ENCODE data around the gene RPS13.
"Not testable (repeated sequence)": the region's sequence is repeated elsewhere in the genome, so short reads cannot be mapped to it uniquely, and the experiment has no call there.

The RPS13 gene

GRCh38 chr11:17046690-17047089 is 30.8 kb downstream of the RPS13 start:
- Histone ChIP-seq H3K36me3 (ENCODE audit: control insufficient read depth in 2 of 2, insufficient read depth in 1 of 2, low read length in 2 of 2) (no peaks in the 10 kb centered on the region), H3K9me3 (ENCODE audit: control insufficient read depth, insufficient read depth, low read depth, low read length) (no peaks in the 10 kb centered on the region), H3K4me1 (ENCODE audit: control insufficient read depth, insufficient read depth, low read length) (no peaks in the 10 kb centered on the region), H3K4me3 (ENCODE audit: low read depth, low read length) (no peak overlapping the region), H3K27ac (ENCODE audit: extremely low read depth, low read depth, low read length) (no peak overlapping the region)
- ChIA-PET POLR2A (no interaction called here), CTCF (interaction anchor here (1.4 kb wide), 1 partner anchor 15 kb away, joined by 4 read pairs; no protein-coding TSS in a partner anchor)
- TF ChIP-seq ZNF529 (tag by site-specific recombination; IDR thresholded peaks at IDR 0.05; ENCODE audit: insufficient replicate concordance) (no peak), ZXDB (tag by site-specific recombination; IDR thresholded peaks at IDR 0.05) (no peak), PRDM6 (tag by site-specific recombination; IDR thresholded peaks at IDR 0.05) (no peak)

- CTCF ChIA-PET, result interaction anchor here (0.6 to 0.8 kb wide), 2 partner anchors 18 to 491 kb away, joined by 3 to 4 read pairs; no protein-coding TSS in a partner anchor
- Histone ChIP-seq H3K4me3 (ENCODE audit: low read depth, low read length) (no peak overlapping the region), H3K9me3 (ENCODE audit: control insufficient read depth, insufficient read depth, low read depth, low read length) (no peaks in the 10 kb centered on the region), H3K4me1 (ENCODE audit: control insufficient read depth, insufficient read depth, low read length) (no peaks in the 10 kb centered on the region), H3K36me3 (ENCODE audit: control insufficient read depth in 2 of 2, insufficient read depth in 1 of 2, low read length in 2 of 2) (no peaks in the 10 kb centered on the region), H3K27ac (ENCODE audit: extremely low read depth, low read depth, low read length) (no peak overlapping the region)
- POLR2A ChIA-PET, result no interaction called here
- TF ChIP-seq ZNF76 (tag by site-specific recombination; IDR thresholded peaks at IDR 0.05; ENCODE audit: borderline replicate concordance, low read depth), result no peak
- TF ChIP-seq ZNF366 (tag by site-specific recombination; conservative IDR thresholded peaks at IDR 0.05), result no peak
- TF ChIP-seq ZNF2 (tag by site-specific recombination; IDR thresholded peaks at IDR 0.05), result no peak
- TF ChIP-seq ZNF148 (tag by site-specific recombination; IDR thresholded peaks at IDR 0.05; ENCODE audit: borderline replicate concordance), result no peak
- no peak for TF ChIP-seq ZNF792 (tag by site-specific recombination; IDR thresholded peaks at IDR 0.05)
- TF ChIP-seq ZNF335 (tag by site-specific recombination; conservative IDR thresholded peaks at IDR 0.05), result no peak
- no peak for TF ChIP-seq PBX3 (CRISPR knock-in tag; IDR thresholded peaks at IDR 0.05)
- TF ChIP-seq KLF7 (tag by site-specific recombination; IDR thresholded peaks at IDR 0.05; ENCODE audit: borderline replicate concordance), result no peak
- TF ChIP-seq ZNF394 (tag by site-specific recombination; IDR thresholded peaks at IDR 0.05; ENCODE audit: borderline replicate concordance), result no peak
- TF ChIP-seq PRDM4 (tag by site-specific recombination; IDR thresholded peaks at IDR 0.05), result no peak
- no peak for TF ChIP-seq ZNF133 (tag by site-specific recombination; IDR thresholded peaks at IDR 0.05)
- no peak for TF ChIP-seq HOXA7 (CRISPR knock-in tag; IDR thresholded peaks at IDR 0.05; ENCODE audit: borderline replicate concordance)
- TF ChIP-seq ZBTB44 (tag by site-specific recombination; IDR thresholded peaks at IDR 0.05), result no peak
- TF ChIP-seq TRIM28 (IDR thresholded peaks at IDR 0.05; ENCODE audit: borderline replicate concordance, low read length), result no peak
- no peak for TF ChIP-seq ZNF791 (tag by site-specific recombination; IDR thresholded peaks at IDR 0.05)
Observed at GRCh38 chr11:17036666-17037658, 40.5 kb downstream of the RPS13 start.

- H3K4me3 ChIP-seq (ENCODE audit: low read depth, low read length); POLR2A ChIA-PET; H3K9me3 ChIP-seq (ENCODE audit: control insufficient read depth, insufficient read depth, low read depth, low read length); H3K27ac ChIP-seq (ENCODE audit: extremely low read depth, low read depth, low read length); H3K4me1 ChIP-seq (ENCODE audit: control insufficient read depth, insufficient read depth, low read length); CTCF ChIA-PET; H3K36me3 ChIP-seq (ENCODE audit: control insufficient read depth in 2 of 2, insufficient read depth in 1 of 2, low read length in 2 of 2): not testable (repeated sequence)
Observed at GRCh38 chr11:17034027-17034426, 43.4 kb downstream of the RPS13 start.
